ENCODE data around the gene GALNT5. TPM values are rescaled to one million over a fixed set of nuclear protein-coding genes. Genes with fewer than 3 reads are reported as not detected.
A peak's percentile ranks its signal among the peaks of the same experiment; 100 is the strongest.

Gene GALNT5
- total RNA-seq, 2 donors from 2014 or later, result 0.10 to 0.14 TPM

DNA sequence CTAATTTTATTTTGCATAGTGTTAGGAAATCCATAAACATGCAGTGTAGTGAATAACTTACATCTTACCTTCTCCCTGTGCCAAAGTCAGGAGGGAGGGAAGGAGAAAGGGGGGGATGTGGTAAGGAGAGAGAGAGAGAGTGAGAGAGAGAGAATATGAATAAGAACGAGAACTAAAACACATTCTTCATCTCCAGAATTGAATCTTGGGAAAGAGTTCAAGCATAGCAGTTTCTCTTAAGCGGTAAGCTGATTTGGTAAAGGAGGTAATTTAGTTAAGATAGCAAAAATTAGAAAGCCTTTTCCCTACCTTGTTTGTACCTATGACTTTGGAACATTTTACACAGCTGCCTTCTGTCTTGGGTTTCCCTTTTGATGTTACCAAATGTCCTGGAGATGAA, 52.4 kb downstream of the GALNT5 start:
- no peak for ATAC-seq
- peaks cover 16 to 23% of the 10 kb centered on the region in 2 donors for H3K4me1 Mint-ChIP-seq (ENCODE audit: low read depth in 2 of 2)
- H3K4me3 Mint-ChIP-seq, result peak overlapping the region; percentile 49
- H3K36me3 Mint-ChIP-seq, result no peaks in the 10 kb centered on the region
- DNase-seq (ENCODE audit: low spot score), result no peak
- H3K27me3 Mint-ChIP-seq, result no peaks in the 10 kb centered on the region
- no peaks in the 10 kb centered on the region for H3K9me3 Mint-ChIP-seq
- H3K27ac Mint-ChIP-seq, result peak overlapping the region in 1 of 2 donors; percentile 52

DNA sequence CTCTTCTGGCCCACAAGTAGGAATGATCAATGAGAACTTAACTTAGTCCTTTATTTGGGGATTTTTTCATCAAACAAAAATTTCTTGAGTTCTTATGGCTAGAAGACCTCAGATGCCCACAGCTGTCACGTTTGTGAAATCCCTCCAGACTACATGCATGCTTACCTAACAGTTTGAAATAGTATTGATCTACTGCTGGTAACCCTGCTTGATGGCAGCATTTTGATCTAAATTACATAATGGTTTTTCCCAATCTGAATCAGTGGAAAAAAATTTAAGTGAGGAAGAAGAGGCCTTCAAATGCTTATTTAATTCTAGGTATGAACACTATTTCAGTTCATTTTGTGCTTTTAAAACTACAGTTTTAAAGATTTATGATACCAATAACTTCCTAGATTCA, 54.2 kb downstream of the GALNT5 start:
- Mint-ChIP-seq H3K4me3 (peak overlapping the region; percentile 16), H3K27ac (peak overlapping the region; percentile 18 to 75), H3K36me3 (no peaks in the 10 kb centered on the region), H3K9me3 (no peaks in the 10 kb centered on the region), H3K27me3 (no peaks in the 10 kb centered on the region), H3K4me1 (ENCODE audit: low read depth in 2 of 2) (peaks cover 8 to 21% of the 10 kb centered on the region in 2 donors)
- no peak for DNase-seq (ENCODE audit: low spot score)
- ATAC-seq, result no peak

DNA sequence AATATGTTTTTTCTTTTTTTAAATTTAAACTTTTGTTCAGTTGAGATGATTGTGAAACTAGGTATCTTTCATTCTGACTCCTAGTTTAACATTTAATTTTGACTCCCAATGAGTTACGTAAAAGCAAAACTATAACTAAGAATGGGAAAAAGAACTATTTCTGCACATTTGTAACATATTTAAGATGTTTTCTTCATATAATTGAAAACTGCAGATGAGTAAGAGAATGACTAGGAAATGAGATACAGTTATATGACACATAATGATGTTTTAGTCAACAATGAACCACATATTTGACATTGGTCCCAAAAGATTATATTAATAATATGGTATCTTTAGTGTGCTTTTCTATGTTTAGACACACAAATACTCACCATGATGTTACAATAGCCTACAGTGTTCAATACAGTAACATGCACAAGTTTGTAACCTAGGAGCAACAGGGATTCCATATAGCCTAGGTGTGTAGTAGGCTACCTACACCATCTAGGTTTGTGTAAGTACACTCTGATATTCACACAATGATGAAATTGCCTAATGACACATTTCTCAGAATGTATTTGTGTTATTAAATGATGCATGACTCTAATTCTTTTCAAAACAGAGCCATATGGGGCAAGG, 55.5 kb downstream of the GALNT5 start:
- Mint-ChIP-seq H3K4me3 (peak overlapping the region; percentile 20), H3K9me3 (no peaks in the 10 kb centered on the region), H3K4me1 (ENCODE audit: low read depth in 2 of 2) (peaks cover 0 to 13% of the 10 kb centered on the region in 2 donors), H3K36me3 (no peaks in the 10 kb centered on the region), H3K27me3 (no peaks in the 10 kb centered on the region), H3K27ac (peak overlapping the region in 1 of 2 donors; percentile 41)
- ATAC-seq (peak in 1 of 2 donors; percentile 73), DNase-seq (ENCODE audit: low spot score) (no peak)

DNA sequence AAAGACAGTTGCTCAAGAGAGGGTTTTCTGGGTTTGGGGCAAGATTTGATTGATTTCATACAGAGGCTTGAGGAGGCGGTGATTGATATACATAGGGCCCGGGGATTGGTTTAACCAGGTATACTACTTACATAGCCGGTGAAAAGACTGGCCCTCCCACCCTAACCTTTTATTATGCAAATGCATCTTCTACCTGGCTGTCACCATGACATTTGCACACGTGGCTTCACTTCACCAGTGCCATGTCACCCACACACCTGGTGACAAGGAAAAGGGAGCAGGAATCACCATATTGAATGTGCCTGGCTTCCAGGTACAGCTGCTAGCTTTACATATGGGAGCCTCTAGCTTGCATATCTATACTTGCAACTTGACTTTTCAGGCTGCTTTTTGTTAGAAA, 58.4 kb downstream of the GALNT5 start:
- no peak overlapping the region for H3K27ac Mint-ChIP-seq
- no peaks in the 10 kb centered on the region for H3K9me3 Mint-ChIP-seq
- H3K36me3 Mint-ChIP-seq, result peaks cover 5% of the 10 kb centered on the region
- no peak for ATAC-seq
- peaks cover 4 to 11% of the 10 kb centered on the region in 2 donors for H3K4me1 Mint-ChIP-seq (ENCODE audit: low read depth in 2 of 2)
- H3K4me3 Mint-ChIP-seq, result no peak overlapping the region
- DNase-seq (ENCODE audit: low spot score), result no peak
- no peaks in the 10 kb centered on the region for H3K27me3 Mint-ChIP-seq

DNA sequence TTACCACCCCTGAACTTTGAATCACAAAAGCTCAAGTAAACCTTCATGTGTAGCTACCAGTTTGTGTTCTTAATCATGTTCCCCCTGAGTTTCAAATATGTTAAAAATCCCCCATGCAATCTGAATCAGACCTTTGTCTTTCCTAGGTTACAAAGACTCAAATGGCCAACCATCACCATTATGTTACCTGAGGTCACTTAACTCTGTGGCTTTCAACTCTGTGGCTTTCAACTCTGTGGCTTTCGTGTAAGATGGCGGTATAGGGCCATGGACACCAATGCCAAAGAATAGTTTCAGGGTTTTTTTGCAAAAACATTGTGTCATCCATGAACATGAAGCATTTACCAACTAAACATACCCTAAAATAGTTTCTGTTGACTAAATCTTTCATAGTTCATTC, 61.4 kb downstream of the GALNT5 start:
- ATAC-seq, result no peak
- peaks cover 3% of the 10 kb centered on the region for H3K9me3 Mint-ChIP-seq
- no peak for DNase-seq (ENCODE audit: low spot score)
- no peak overlapping the region for H3K4me3 Mint-ChIP-seq
- no peak overlapping the region for H3K27ac Mint-ChIP-seq
- H3K4me1 Mint-ChIP-seq (ENCODE audit: low read depth in 2 of 2), result peaks cover 20% of the 10 kb centered on the region in 2 donors
- peaks cover 15% of the 10 kb centered on the region for H3K36me3 Mint-ChIP-seq
- H3K27me3 Mint-ChIP-seq, result no peaks in the 10 kb centered on the region

DNA sequence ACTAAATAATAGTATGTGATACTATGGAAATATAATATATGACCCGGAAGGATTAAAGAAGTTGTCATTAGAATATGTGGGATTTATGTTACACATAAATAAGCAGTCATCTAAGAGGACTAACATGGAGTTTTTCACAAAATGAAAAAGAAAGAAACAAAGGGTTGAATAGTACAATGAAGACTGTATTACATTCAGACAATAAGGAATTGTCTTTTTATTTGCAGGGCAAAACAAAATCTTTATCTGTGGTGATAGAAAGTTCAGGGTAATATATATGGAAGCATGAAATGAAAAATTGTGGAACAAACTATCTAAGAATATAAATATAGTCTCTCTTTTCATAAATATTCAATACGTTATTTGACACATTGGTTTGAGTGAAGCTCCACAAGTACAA, 62.3 kb downstream of the GALNT5 start:
- ATAC-seq (no peak), DNase-seq (ENCODE audit: low spot score) (no peak)
- Mint-ChIP-seq H3K27me3 (no peaks in the 10 kb centered on the region), H3K36me3 (peaks cover 15% of the 10 kb centered on the region), H3K4me1 (ENCODE audit: low read depth in 2 of 2) (peaks cover 20% of the 10 kb centered on the region in 2 donors), H3K9me3 (peaks cover 3% of the 10 kb centered on the region), H3K4me3 (no peak overlapping the region), H3K27ac (no peak overlapping the region)

DNA sequence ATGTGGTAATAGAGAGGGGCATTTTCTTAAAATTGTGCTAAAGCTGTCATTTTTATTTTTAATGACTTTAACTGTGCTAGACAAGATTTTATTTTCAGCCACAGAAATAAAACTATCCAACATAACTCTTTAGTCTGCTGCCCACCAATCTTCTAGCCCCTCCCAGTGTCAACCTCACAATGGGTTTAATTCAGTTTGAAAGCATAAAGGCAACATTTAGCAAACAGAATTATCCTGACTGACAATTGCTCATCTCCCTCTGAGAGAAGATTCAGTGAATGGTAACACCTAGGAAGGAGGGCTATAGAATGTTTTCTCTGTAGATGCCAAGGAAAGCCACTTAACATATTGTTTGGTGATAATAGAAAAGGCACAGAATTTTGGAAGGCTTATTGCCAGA, 62.9 kb downstream of the GALNT5 start:
- DNase-seq (ENCODE audit: low spot score) (no peak), ATAC-seq (no peak)
- Mint-ChIP-seq H3K9me3 (peaks cover 3% of the 10 kb centered on the region), H3K27me3 (no peaks in the 10 kb centered on the region), H3K36me3 (peaks cover 15% of the 10 kb centered on the region), H3K4me3 (no peak overlapping the region), H3K27ac (no peak overlapping the region), H3K4me1 (ENCODE audit: low read depth in 2 of 2) (peaks cover 20 to 22% of the 10 kb centered on the region in 2 donors)

DNA sequence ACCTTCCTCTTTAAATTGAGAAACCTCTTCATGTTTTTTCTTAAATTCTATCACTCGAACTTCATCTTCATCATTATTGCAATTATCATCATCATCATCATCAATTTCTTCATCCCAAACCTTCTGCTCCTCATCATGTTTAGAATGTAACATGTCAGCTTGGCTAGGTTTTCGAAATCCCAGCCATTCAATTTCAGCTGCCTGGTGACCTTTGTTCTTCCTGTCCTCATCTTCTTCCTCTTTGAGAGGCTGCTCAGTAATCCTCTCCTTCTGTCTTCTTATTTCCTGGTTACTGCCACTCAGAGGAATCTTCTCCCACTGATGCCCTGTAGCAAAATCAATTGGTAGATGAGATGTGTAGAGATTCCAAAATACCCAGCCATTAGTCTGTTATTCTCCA, 64.0 kb downstream of the GALNT5 start:
- H3K9me3 Mint-ChIP-seq, result peaks cover 3% of the 10 kb centered on the region
- H3K4me3 Mint-ChIP-seq, result no peak overlapping the region
- H3K27me3 Mint-ChIP-seq, result no peaks in the 10 kb centered on the region

DNA sequence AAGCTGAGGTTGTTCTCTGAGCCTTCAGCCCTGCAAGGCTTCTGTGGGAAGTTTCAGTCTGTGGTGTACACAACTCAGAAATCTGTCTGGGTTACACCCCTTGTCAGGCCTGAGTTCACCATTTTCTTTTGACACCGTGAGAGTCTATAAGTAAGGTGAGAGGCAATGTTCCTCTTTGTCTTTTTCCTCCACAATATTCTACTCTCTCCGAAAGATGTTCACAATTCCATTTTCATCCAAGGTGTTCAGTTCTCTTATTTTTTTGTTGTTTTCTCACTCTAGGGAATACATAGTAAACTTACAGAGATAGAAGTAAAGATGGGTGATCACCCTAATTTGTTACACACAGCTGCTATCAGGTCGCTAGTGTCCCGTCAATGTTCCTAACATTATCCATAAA, 64.9 kb downstream of the GALNT5 start:
- H3K4me1 Mint-ChIP-seq (ENCODE audit: low read depth in 2 of 2), result peaks cover 23 to 31% of the 10 kb centered on the region in 2 donors
- no peaks in the 10 kb centered on the region for H3K27me3 Mint-ChIP-seq
- H3K36me3 Mint-ChIP-seq, result peaks cover 15% of the 10 kb centered on the region
- peaks cover 3% of the 10 kb centered on the region for H3K9me3 Mint-ChIP-seq
- no peak overlapping the region for H3K4me3 Mint-ChIP-seq
- DNase-seq (ENCODE audit: low spot score) (no peak), ATAC-seq (no peak)
- peak overlapping the region in 1 of 2 donors; percentile 21 for H3K27ac Mint-ChIP-seq

More for the DNA sequence above, 64.0 kb downstream of the GALNT5 start:
- H3K4me1 Mint-ChIP-seq (ENCODE audit: low read depth in 2 of 2), result peaks cover 20 to 24% of the 10 kb centered on the region in 2 donors
- H3K27ac Mint-ChIP-seq, result peak overlapping the region in 1 of 2 donors; percentile 13
- H3K36me3 Mint-ChIP-seq, result peaks cover 15% of the 10 kb centered on the region
- DNase-seq (ENCODE audit: low spot score), result no peak
- ATAC-seq, result no peak

DNA sequence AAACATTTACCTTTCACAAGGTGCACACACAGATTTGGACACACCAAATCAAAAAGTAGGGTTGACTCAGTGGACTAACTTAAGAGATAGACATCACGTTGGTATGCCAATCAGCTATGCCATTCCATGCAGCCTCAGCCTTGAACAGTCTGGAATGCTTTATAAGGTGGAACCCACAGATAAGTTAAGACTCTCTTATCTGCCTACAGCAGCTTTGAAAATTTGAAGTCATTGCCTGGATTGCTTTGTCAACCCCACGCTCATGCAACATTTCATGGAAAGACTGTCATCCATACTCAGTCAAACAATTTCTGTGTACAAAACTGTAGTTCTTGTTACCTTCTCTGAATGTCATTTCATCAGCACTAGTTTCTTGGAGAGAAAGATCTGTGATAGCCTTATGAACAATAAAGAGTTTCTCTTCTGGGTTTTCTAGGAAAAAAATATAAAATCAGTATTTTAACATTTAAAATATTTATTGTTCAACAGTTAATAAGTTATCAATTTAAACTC, 66.9 kb downstream of the GALNT5 start:
- Mint-ChIP-seq H3K4me3 (no peak overlapping the region), H3K9me3 (peaks cover 6% of the 10 kb centered on the region), H3K4me1 (ENCODE audit: low read depth in 2 of 2) (peaks cover 33 to 39% of the 10 kb centered on the region in 2 donors), H3K27ac (no peak overlapping the region), H3K27me3 (no peaks in the 10 kb centered on the region), H3K36me3 (peaks cover 15% of the 10 kb centered on the region)
- DNase-seq (ENCODE audit: low spot score) (no peak), ATAC-seq (no peak)

DNA sequence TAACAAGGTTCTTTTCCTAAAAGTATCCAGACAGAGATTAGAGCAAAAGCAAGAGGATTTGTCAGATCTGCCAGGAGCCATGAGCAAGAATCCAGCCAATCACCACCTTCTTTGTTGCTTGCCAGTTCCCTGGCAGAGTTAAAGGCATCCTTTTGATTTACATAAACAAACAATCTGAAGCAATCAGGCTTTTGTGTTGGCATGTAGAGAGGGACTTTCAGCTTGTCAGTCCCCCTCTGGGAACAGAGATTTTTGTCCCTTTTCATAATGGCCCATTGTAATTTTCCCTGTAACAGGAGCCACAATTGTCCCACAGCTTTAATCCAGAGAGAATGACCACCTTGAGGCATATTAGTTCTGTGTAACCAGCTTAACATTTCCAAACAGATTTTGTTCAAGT, 68.3 kb downstream of the GALNT5 start, which contains the start of gene ERMN:
TSS of gene ERMN (minus strand) at position 39 of the 400 bp plus-strand sequence. CDS start 182 bp downstream, outside the sequence.
- H3K4me3 Mint-ChIP-seq, result no peak within 1 kb of the TSS
- H3K4me1 Mint-ChIP-seq (ENCODE audit: low read depth in 2 of 2), result peaks cover 30 to 43% of the 10 kb centered on the region in 2 donors
- H3K27ac Mint-ChIP-seq, result peak within 1 kb of the TSS in 1 of 2 donors; percentile 94
- DNase-seq (ENCODE audit: low spot score), result no peak
- H3K9me3 Mint-ChIP-seq, result peaks cover 6% of the 10 kb centered on the region
- peaks cover 10% of the 10 kb centered on the region for H3K36me3 Mint-ChIP-seq
- ATAC-seq, result no peak
- H3K27me3 Mint-ChIP-seq, result no peaks in the 10 kb centered on the region

DNA sequence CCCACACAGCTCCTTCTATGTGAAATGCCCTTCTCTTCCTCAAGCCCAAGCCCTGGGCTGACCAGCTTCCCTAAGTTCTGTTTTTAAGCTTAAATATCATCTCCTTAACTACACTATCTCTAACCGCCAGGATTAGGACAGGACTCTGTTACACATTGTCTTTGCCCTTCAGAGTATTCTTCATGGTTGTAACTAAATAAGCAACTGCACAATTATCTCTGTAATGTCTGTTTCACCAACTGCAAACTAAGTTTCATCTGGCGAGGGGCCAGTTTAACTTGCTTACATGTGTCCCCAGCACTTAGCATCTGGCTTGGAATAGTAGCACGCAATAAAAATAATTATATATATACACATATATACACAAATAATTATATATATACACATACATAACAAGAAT, 69.2 kb downstream of the GALNT5 start:
- ATAC-seq (no peak), DNase-seq (ENCODE audit: low spot score) (no peak)
- Mint-ChIP-seq H3K4me1 (ENCODE audit: low read depth in 2 of 2) (peaks cover 33 to 46% of the 10 kb centered on the region in 2 donors), H3K36me3 (peaks cover 3% of the 10 kb centered on the region), H3K4me3 (no peak overlapping the region), H3K9me3 (peaks cover 3% of the 10 kb centered on the region), H3K27ac (peak overlapping the region in 1 of 2 donors; percentile 94), H3K27me3 (no peaks in the 10 kb centered on the region)

DNA sequence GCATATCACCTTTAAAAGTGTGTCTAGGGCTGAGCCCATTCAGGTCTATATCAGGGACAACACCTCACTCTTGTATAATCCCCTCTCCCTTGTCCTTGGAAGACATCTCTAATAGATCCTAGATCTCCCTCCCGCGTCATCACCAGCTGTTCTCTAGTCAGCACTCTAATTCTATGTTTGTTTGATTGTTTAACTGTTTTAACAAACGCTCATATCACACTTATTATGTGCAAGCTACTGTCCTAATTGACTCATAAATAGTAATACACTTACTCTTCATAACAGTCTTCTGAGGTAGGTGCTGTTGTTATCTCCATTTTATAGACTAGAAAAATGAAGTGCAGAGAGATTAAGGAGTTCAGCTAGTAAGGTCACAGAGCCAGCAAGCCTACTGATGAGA, 69.7 kb downstream of the GALNT5 start:
- Mint-ChIP-seq H3K9me3 (peaks cover 3% of the 10 kb centered on the region), H3K4me1 (ENCODE audit: low read depth in 2 of 2) (peaks cover 31 to 47% of the 10 kb centered on the region in 2 donors), H3K27ac (peak overlapping the region; percentile 50 to 94), H3K36me3 (no peaks in the 10 kb centered on the region), H3K4me3 (peak overlapping the region; percentile 38), H3K27me3 (no peaks in the 10 kb centered on the region)
- ATAC-seq, result peak; percentile 22 to 45
- no peak for DNase-seq (ENCODE audit: low spot score)

DNA sequence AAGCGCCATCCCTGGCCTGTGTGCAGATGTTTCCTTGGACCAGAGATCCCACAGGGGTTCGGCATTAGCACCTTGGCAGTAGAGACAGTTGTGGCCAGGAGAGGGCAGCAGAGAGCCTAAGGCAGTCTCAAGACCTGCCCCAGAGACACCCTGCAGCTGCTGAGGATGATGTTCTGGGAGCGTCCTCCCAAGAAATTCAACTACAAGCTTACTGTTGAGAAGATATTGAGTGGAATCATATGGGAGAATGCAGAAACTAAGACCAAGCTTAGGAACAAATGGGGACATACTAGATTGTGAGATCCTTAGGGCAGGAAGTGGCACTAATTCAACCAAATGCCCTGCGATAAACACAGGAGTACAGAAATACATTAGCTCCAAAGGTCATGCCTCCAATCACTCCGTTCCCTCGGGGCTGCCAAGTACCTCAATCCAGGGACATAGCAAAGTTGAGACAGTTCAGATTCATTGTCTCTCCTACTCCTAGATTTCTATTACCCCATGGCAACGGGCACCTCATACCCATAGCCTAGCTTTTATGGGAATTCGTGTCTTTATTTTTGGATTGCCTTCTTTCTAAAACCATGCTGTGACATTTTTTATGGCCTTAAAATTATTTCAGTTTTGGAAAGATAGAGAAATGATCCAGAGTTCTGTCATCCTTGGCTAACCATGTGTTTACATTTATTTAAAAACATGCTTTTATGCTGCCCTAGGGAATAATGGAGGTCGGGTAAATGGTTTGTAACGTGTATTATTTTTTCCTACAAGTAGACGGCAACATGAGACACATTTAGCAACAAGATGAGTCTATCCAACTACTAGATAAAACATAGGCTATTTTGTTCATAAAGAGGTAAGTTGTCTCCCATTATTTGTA, 70.4 kb downstream of the GALNT5 start:
- peak; percentile 95 to 96 for ATAC-seq
- Mint-ChIP-seq H3K9me3 (peaks cover 3% of the 10 kb centered on the region), H3K27ac (peak overlapping the region; percentile 50 to 94), H3K27me3 (no peaks in the 10 kb centered on the region), H3K4me3 (peak overlapping the region; percentile 38), H3K36me3 (no peaks in the 10 kb centered on the region), H3K4me1 (ENCODE audit: low read depth in 2 of 2) (peaks cover 33 to 50% of the 10 kb centered on the region in 2 donors)
- DNase-seq (ENCODE audit: low spot score), result peak; percentile 88
